HL-60 (cell line): ENCODE data around the gene SART3.
"Not testable (repeated sequence)": the region's sequence is repeated elsewhere in the genome, so short reads cannot be mapped to it uniquely, and the experiment has no call there.

Experiments
- DNase-seq, 2 experiments: peaks; one replicate each; pipeline ENCODE4 v3.0.0-alpha.2; 2010 to 2020; ENCODE audit warnings: low read depth in 1 of 2, low spot score in 1 of 2
- H3K27ac ChIP-seq: fragments of 250-450 bp; sonication (Bioruptor Pico); replicated peaks from 2 replicates; pipeline ENCODE4 v1.5.1; 2020; ENCODE audit warnings: mild to moderate bottlenecking, moderate library complexity
- H3K27me3 ChIP-seq: fragments of 250-450 bp; sonication (Bioruptor Pico); 2 replicates; pipeline ENCODE4 v1.5.1; 2021; ENCODE audit warnings: mild to moderate bottlenecking, moderate library complexity; ENCODE audit not compliant: insufficient read depth, poor library complexity, severe bottlenecking
- H3K4me3 ChIP-seq: replicated peaks from 2 replicates; pipeline ENCODE4 v1.5.1; 2011; ENCODE audit warnings: mild to moderate bottlenecking, control low read depth, low read length; ENCODE audit not compliant: insufficient read depth
- CTCF ChIP-seq: IDR thresholded peaks from one replicate; pipeline ENCODE4 v1.5.1; 2011; ENCODE audit warnings: low read length, control low read depth, inconsistent platforms; ENCODE audit not compliant: insufficient read depth
- GABPA ChIP-seq: IDR thresholded peaks from 2 replicates; pipeline ENCODE4 v1.6.1; 2012; ENCODE audit warnings: low read depth
- POLR2AphosphoS5 ChIP-seq: IDR thresholded peaks from 2 replicates; pipeline ENCODE4 v1.6.1; 2012; ENCODE audit warnings: low read depth
- SPI1 ChIP-seq: IDR thresholded peaks from 2 replicates; pipeline ENCODE4 v1.6.1; 2012; ENCODE audit warnings: low read depth, mild to moderate bottlenecking, borderline replicate concordance
- TF ChIP-seq, protein P1 (sequence below): IDR thresholded peaks from 2 replicates; pipeline ENCODE4 v1.6.1; 2012; ENCODE audit warnings: low read depth; ENCODE audit not compliant: insufficient replicate concordance

Gene SART3

GRCh38 chr12:108495054-108495453 is 65.9 kb downstream of the SART3 start:
- TF ChIP-seq CTCF: peak; percentile 54
- no peak for TF ChIP-seq POLR2AphosphoS5
- no peak for TF ChIP-seq SPI1
- no peak for TF ChIP-seq GABPA
- Histone ChIP-seq H3K27ac (no peak overlapping the region), H3K27me3 (peaks cover 4% of the 10 kb centered on the region), H3K4me3 (no peak overlapping the region)
- no peak for DNase-seq

- DNase-seq: no peak
- Histone ChIP-seq H3K4me3 (no peak overlapping the region), H3K27ac (no peak overlapping the region), H3K27me3 (peaks cover 4% of the 10 kb centered on the region)
- TF ChIP-seq CTCF (no peak), GABPA (no peak), SPI1 (no peak), POLR2AphosphoS5 (no peak)
- TF ChIP-seq, protein P1, sequence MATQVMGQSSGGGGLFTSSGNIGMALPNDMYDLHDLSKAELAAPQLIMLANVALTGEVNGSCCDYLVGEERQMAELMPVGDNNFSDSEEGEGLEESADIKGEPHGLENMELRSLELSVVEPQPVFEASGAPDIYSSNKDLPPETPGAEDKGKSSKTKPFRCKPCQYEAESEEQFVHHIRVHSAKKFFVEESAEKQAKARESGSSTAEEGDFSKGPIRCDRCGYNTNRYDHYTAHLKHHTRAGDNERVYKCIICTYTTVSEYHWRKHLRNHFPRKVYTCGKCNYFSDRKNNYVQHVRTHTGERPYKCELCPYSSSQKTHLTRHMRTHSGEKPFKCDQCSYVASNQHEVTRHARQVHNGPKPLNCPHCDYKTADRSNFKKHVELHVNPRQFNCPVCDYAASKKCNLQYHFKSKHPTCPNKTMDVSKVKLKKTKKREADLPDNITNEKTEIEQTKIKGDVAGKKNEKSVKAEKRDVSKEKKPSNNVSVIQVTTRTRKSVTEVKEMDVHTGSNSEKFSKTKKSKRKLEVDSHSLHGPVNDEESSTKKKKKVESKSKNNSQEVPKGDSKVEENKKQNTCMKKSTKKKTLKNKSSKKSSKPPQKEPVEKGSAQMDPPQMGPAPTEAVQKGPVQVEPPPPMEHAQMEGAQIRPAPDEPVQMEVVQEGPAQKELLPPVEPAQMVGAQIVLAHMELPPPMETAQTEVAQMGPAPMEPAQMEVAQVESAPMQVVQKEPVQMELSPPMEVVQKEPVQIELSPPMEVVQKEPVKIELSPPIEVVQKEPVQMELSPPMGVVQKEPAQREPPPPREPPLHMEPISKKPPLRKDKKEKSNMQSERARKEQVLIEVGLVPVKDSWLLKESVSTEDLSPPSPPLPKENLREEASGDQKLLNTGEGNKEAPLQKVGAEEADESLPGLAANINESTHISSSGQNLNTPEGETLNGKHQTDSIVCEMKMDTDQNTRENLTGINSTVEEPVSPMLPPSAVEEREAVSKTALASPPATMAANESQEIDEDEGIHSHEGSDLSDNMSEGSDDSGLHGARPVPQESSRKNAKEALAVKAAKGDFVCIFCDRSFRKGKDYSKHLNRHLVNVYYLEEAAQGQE: no peak
Measured at GRCh38 chr12:108491256-108491655, 69.7 kb downstream of the SART3 start.

GRCh38 chr12:108487029-108487428 is 73.9 kb downstream of the SART3 start:
- not testable (repeated sequence) for DNase-seq, H3K27me3 ChIP-seq, H3K27ac ChIP-seq, H3K4me3 ChIP-seq

GRCh38 chr12:108485371-108485770 is 75.6 kb downstream of the SART3 start:
- not testable (repeated sequence) for H3K4me3 ChIP-seq, H3K27ac ChIP-seq, DNase-seq, H3K27me3 ChIP-seq

DNA sequence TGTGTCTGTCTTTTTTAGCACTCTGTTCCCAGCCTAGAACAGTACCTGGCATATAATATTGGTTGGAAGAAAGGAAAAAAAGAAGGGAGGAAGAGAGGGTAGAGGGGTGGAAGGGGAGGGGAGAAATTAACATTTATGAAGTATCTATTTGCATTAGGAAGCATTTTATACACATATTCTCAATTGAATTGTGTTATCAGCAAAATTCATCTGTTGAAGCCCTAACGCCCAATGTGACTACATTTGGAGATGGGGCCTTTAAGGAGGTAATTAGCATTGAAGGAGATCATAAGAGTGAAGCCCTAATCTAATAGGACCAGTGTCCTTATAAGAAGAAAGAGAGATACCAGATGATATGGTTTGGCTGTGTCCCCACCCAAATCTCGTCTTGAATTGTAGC is 76.1 kb downstream of the SART3 start:
- no peak for DNase-seq

More for the DNA sequence above, 76.1 kb downstream of the SART3 start:
- Histone ChIP-seq H3K4me3 (no peak overlapping the region), H3K27ac (no peak overlapping the region), H3K27me3 (no peaks in the 10 kb centered on the region)
- TF ChIP-seq CTCF: no peak
